Gastrocnemius medialis (tissue), 4 donors: ENCODE results near the gene SEPHS1. TPM values are rescaled to one million over a fixed set of nuclear protein-coding genes. Genes with fewer than 3 reads are reported as not detected.

Experiments
- ATAC-seq, 2 donors: fragments of 150-250 bp; one replicate each; pipeline ENCODE4 v1.9.1; 2016
- DNase-seq, 2 donors: peaks; one replicate each; pipeline ENCODE4 v3.0.0-alpha.2; 2019
- H3K27ac ChIP-seq, 4 donors: fragments of 200-600 bp; sonication (generic); 1 replicate in 1 of 4; 2 replicates in 3 of 4; pipeline ENCODE4 v1.5.1; 2016 to 2018; ENCODE audit warnings: mild to moderate bottlenecking in 2 of 4, moderate library complexity in 1 of 4
- H3K27me3 ChIP-seq, 3 donors: fragments of 200-600 bp; sonication (generic) in 2 of 3; 1 replicate in 1 of 3; 2 replicates in 2 of 3; pipeline versions ENCODE4 v1.5.1 to v1.6.0; 2016 to 2019; ENCODE audit warnings: mild to moderate bottlenecking in 1 of 3, moderate library complexity in 1 of 3
- H3K36me3 ChIP-seq, 2 donors: fragments of 200-600 bp; sonication (generic) in 1 of 2; one replicate each; pipeline ENCODE4 v1.5.1; 2017 to 2018
- H3K4me1 ChIP-seq, 2 donors: fragments of 200-600 bp; sonication (generic) in 1 of 2; one replicate each; pipeline ENCODE4 v1.5.1; 2016 to 2017; ENCODE audit warnings: mild to moderate bottlenecking in 2 of 2
- H3K4me3 ChIP-seq, 4 donors: fragments of 200-600 bp; sonication (generic) in 3 of 4; 1 replicate in 1 of 4; 2 replicates in 3 of 4; pipeline ENCODE4 v1.5.1; 2016 to 2019; ENCODE audit warnings: mild to moderate bottlenecking in 2 of 4
- H3K9me3 ChIP-seq, 3 donors: fragments of 200-600 bp; sonication (generic) in 2 of 3; 1 replicate in 1 of 3; 2 replicates in 2 of 3; pipeline ENCODE4 v1.5.1; 2016 to 2019
- CTCF ChIP-seq, 5 experiments: fragments of 450-650 bp in 3 of 5; fragments of 200-600 bp in 2 of 5; sonication (generic) in 2 of 5; IDR thresholded peaks in 4 of 5; conservative IDR thresholded peaks in 1 of 5; 1 replicate in 4 of 5; 2 replicates in 1 of 5; pipeline ENCODE4 v1.5.1; 2016 to 2019; ENCODE audit warnings: antibody characterized with exemption in 5 of 5, mild to moderate bottlenecking in 3 of 5, moderate library complexity in 3 of 5
- POLR2A ChIP-seq, 2 donors: fragments of 450-650 bp; IDR thresholded peaks; one replicate each; pipeline ENCODE4 v1.6.1; 2017; ENCODE audit warnings: antibody characterized with exemption in 2 of 2, mild to moderate bottlenecking in 2 of 2, moderate library complexity in 2 of 2
- in situ Hi-C, 4 donors: fragments of 200-750 bp; cut with MboI; loops; one replicate each; pipeline versions ENCODE4 v1.15.0 to v1.8.0; 2017; ENCODE audit warnings: low sequenced_read_pairs in 4 of 4
- intact Hi-C: fragments of 100-400 bp; cut with DNase I; formaldehyde crosslinking; loops from one replicate; pipeline ENCODE4 v1.15.1; 2023; ENCODE audit warnings: low total_unique reads
- total RNA-seq, 4 donors: library from RNA; depleted of rRNA; stranded (reverse); fragments of >200 nt; gene quantifications; one replicate each; pipeline versions ENCODE4 v1.1.0 to v1.2.3, GENCODE V29; 2016

Gene SEPHS1
- total RNA-seq, 4 donors from 2014 or later: 22.4 to 29.7 (median 27.9) TPM

- peak; percentile 75 to 87 for ATAC-seq
- peaks cover 3 to 81% of the 10 kb centered on the region in 2 donors for H3K36me3 ChIP-seq
- intact Hi-C loops: no loop called here
Observed at GRCh38 chr10:13327534-13327933, 20.6 kb downstream of the SEPHS1 start.

GRCh38 chr10:13322615-13323148 is 25.4 kb downstream of the SEPHS1 start:
- no peaks in the 10 kb centered on the region for H3K9me3 ChIP-seq
- peaks cover 4 to 6% of the 10 kb centered on the region in 2 donors for H3K4me1 ChIP-seq
- H3K36me3 ChIP-seq: peaks cover 0 to 70% of the 10 kb centered on the region in 2 donors
- in situ Hi-C loops: no loop called here
- DNase-seq: no peak
- H3K27ac ChIP-seq: no peak overlapping the region
- ATAC-seq: no peak
- TF ChIP-seq POLR2A (IDR thresholded peaks at IDR 0.05) (no peak), CTCF (IDR thresholded peaks at IDR 0.05 in 4 of 5, conservative IDR thresholded peaks at IDR 0.05 in 1 of 5) (no peak)
- no peaks in the 10 kb centered on the region for H3K27me3 ChIP-seq
- intact Hi-C loops: no loop called here
- no peak overlapping the region for H3K4me3 ChIP-seq

More at GRCh38 chr10:13327534-13327933, 20.6 kb downstream of the SEPHS1 start:
- peak in 1 of 2 donors; percentile 32 for DNase-seq
- in situ Hi-C loops: no loop called here
- TF ChIP-seq CTCF (IDR thresholded peaks at IDR 0.05 in 4 of 5, conservative IDR thresholded peaks at IDR 0.05 in 1 of 5) (no peak), POLR2A (IDR thresholded peaks at IDR 0.05) (no peak)
- Histone ChIP-seq H3K4me3 (no peak overlapping the region), H3K27ac (peak overlapping the region in 3 of 4 donors; percentile 2 to 62 (median 47)), H3K9me3 (no peaks in the 10 kb centered on the region), H3K4me1 (peaks cover 8 to 13% of the 10 kb centered on the region in 2 donors), H3K27me3 (no peaks in the 10 kb centered on the region)

GRCh38 chr10:13321576-13321975 is 26.5 kb downstream of the SEPHS1 start:
- ATAC-seq: no peak
- no peaks in the 10 kb centered on the region for H3K4me1 ChIP-seq
- in situ Hi-C loops: no loop called here
- no peak overlapping the region for H3K4me3 ChIP-seq
- no peaks in the 10 kb centered on the region for H3K27me3 ChIP-seq
- TF ChIP-seq CTCF (IDR thresholded peaks at IDR 0.05 in 4 of 5, conservative IDR thresholded peaks at IDR 0.05 in 1 of 5): no peak
- no peak for TF ChIP-seq POLR2A (IDR thresholded peaks at IDR 0.05)
- H3K27ac ChIP-seq: no peak overlapping the region
- intact Hi-C loops: no loop called here
- H3K36me3 ChIP-seq: peaks cover 0 to 68% of the 10 kb centered on the region in 2 donors
- DNase-seq: no peak
- H3K9me3 ChIP-seq: no peaks in the 10 kb centered on the region

- no peak overlapping the region for H3K4me3 ChIP-seq
- DNase-seq (no peak), ATAC-seq (no peak)
- no peaks in the 10 kb centered on the region for H3K27me3 ChIP-seq
- intact Hi-C loops (no loop called here), in situ Hi-C loops (no loop called here)
- no peaks in the 10 kb centered on the region for H3K4me1 ChIP-seq
- H3K27ac ChIP-seq: no peak overlapping the region
- TF ChIP-seq CTCF (IDR thresholded peaks at IDR 0.05 in 4 of 5, conservative IDR thresholded peaks at IDR 0.05 in 1 of 5) (no peak), POLR2A (IDR thresholded peaks at IDR 0.05) (no peak)
- no peaks in the 10 kb centered on the region for H3K9me3 ChIP-seq
- peaks cover 0 to 49% of the 10 kb centered on the region in 2 donors for H3K36me3 ChIP-seq
Observed at GRCh38 chr10:13319166-13319565, 28.9 kb downstream of the SEPHS1 start.

GRCh38 chr10:13317474-13317873 is 30.6 kb downstream of the SEPHS1 start:
- intact Hi-C loops (no loop called here), in situ Hi-C loops (no loop called here)
- Histone ChIP-seq H3K4me1 (no peaks in the 10 kb centered on the region), H3K27ac (no peak overlapping the region), H3K27me3 (no peaks in the 10 kb centered on the region), H3K36me3 (peaks cover 0 to 32% of the 10 kb centered on the region in 2 donors), H3K4me3 (no peak overlapping the region), H3K9me3 (no peaks in the 10 kb centered on the region)
- DNase-seq (no peak), ATAC-seq (no peak)
- TF ChIP-seq CTCF (IDR thresholded peaks at IDR 0.05 in 4 of 5, conservative IDR thresholded peaks at IDR 0.05 in 1 of 5) (no peak), POLR2A (IDR thresholded peaks at IDR 0.05) (no peak)
